Fibroblast of the aortic adventitia (primary cell): ENCODE data around the gene CAMTA1. TPM values are rescaled to one million over a fixed set of nuclear protein-coding genes. Genes with fewer than 3 reads are reported as not detected.

Experiments used
- DNase-seq: peaks from one replicate; pipeline ENCODE4 v3.0.0-alpha.2; 2010; ENCODE audit warnings: low read depth
- H3K4me3 ChIP-seq: 2 replicates; pipeline ENCODE4 v1.5.1; 2011; ENCODE audit warnings: low read depth, mild to moderate bottlenecking, control low read depth, low read length, moderate library complexity
- total RNA-seq: library from RNA; depleted of rRNA; stranded (reverse); fragments of >200 nt; gene quantifications from 2 replicates; pipeline ENCODE4 v1.2.3, GENCODE V29; 2012; ENCODE audit warnings: low replicate concordance
- TF ChIP-seq, protein P1 (sequence below): IDR thresholded peaks from 2 replicates; pipeline ENCODE4 v1.5.1; 2011; ENCODE audit warnings: mild to moderate bottlenecking, low read length, control low read depth, inconsistent platforms; ENCODE audit not compliant: insufficient read depth

Gene CAMTA1
- total RNA-seq, 1 donor: 91.9 TPM

DNA sequence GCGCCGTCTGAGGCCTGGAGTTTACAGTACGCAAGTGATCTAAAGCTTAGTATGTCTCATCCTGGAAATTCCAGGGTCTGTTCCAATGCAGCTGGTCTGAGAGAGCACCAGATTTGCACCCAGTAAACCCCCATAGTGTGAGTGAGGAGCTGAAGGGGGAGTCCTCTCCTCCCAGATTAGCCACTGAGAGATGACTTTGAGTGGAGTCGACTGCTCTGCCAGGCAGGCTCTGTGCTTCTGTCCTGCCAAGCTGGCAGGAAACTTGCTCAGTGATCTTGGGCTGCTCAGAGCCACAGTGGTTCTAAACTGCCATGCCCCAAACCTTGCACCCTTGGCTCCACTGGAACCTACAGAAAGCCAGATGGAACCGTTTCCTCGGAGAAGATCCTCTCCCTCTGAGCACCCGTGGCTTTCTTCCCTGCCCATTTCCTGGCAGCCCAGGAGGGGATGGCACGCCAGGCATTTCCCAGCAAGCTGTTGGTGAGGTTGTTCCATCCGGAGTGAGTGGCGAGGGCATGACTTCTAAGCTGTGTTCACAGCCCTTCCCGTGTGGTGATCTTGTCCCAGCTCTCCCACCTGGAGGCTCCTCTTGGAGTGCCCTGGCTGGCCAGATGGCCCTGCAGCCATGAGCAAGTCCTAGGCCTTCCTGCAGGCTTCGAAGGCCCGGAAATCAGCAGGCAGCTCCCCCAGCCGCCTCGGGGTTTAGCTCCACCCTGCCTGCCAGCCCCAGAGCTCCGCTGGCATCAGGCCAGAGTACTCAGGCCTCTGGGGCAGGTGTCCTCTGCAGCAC, 859.9 kb downstream of the CAMTA1 start:
- H3K4me3 ChIP-seq: no peak overlapping the region
- TF ChIP-seq, protein P1, sequence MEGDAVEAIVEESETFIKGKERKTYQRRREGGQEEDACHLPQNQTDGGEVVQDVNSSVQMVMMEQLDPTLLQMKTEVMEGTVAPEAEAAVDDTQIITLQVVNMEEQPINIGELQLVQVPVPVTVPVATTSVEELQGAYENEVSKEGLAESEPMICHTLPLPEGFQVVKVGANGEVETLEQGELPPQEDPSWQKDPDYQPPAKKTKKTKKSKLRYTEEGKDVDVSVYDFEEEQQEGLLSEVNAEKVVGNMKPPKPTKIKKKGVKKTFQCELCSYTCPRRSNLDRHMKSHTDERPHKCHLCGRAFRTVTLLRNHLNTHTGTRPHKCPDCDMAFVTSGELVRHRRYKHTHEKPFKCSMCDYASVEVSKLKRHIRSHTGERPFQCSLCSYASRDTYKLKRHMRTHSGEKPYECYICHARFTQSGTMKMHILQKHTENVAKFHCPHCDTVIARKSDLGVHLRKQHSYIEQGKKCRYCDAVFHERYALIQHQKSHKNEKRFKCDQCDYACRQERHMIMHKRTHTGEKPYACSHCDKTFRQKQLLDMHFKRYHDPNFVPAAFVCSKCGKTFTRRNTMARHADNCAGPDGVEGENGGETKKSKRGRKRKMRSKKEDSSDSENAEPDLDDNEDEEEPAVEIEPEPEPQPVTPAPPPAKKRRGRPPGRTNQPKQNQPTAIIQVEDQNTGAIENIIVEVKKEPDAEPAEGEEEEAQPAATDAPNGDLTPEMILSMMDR: no peak
- DNase-seq: no peak

DNA sequence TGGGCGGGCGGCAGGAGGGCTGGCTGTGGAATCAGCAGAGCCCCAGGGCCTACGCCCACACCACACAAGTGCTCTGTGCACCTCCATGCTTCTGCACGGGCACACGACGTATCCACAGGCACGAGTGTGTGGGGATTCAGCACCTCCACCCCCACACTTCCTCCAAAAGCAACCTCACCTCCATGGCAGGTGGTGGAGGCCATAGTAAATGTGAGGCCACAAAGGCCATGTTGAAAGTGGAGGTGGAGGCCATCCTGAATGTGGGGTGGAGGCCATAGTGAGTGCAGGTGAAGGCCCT, 860.4 kb downstream of the CAMTA1 start:
- DNase-seq: no peak
- TF ChIP-seq, protein P1: no peak
- no peak overlapping the region for H3K4me3 ChIP-seq

DNA sequence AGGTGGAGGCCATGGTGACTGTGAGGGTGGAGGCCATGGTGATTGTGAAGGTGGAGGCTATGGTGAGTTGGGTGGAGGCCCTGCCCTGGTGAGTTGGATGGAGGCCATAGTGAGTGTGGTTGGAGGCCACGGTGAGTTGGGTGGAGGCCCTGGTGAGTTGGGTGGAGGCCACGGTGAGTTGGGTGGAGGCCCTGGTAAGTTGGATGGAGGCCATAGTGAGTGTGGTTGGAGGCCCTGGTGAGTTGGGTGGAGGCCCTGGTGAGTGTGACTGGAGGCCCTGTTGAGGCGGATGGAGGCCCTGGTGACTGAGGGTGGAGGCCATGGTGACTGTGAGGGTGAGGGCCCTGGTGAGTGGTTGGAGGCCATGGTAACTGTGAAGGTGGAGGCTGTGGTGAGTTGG, 860.9 kb downstream of the CAMTA1 start:
- TF ChIP-seq, protein P1: no peak
- H3K4me3 ChIP-seq: no peak overlapping the region
- no peak for DNase-seq

DNA sequence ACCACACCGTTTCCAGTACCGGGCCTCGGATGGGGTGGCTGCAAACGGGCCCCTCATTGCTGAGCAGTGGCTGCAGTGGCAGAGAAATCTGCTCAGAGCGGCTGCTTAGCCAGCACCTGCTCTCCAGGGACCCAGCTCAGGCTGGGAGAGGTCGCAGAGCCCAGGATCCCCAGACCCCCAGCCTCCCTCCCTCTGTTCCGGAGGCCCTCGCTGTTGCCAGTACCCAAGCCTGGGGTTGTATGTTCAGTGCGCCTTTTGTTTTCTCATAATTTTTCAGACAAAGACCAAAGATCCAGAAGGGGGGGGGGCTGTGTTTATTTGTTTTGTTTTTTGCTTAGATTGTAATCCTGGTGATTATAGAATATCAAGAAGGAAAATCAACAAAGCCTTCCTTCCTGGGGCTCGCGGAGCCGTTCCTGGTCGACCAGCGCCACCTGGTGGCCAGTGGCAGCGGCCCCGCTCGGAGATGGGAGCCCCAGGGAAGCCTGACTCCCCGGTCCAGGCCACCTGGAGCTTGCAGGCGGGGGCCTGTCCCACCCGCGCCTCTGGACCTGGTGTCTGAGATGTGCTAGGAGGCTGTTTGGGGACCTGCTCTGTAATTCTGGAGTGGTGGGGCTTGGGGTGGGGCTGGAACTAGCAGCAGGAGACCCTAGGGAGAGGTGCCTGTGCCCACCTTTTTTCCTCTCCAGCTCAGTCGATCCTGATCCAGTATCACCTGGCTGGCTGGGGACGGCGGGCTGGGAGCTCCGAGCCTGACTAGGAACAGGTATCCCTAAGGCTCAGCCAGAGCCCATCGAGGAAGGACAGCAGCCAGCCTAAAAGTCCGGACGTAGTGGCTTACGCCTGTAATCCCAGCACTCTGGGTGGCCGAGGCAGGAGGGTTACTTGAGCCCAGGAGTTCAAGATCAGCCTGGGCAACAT, 862.0 kb downstream of the CAMTA1 start:
- H3K4me3 ChIP-seq: no peak overlapping the region
- DNase-seq: peak; percentile 42
- TF ChIP-seq, protein P1: peak; percentile 91

DNA sequence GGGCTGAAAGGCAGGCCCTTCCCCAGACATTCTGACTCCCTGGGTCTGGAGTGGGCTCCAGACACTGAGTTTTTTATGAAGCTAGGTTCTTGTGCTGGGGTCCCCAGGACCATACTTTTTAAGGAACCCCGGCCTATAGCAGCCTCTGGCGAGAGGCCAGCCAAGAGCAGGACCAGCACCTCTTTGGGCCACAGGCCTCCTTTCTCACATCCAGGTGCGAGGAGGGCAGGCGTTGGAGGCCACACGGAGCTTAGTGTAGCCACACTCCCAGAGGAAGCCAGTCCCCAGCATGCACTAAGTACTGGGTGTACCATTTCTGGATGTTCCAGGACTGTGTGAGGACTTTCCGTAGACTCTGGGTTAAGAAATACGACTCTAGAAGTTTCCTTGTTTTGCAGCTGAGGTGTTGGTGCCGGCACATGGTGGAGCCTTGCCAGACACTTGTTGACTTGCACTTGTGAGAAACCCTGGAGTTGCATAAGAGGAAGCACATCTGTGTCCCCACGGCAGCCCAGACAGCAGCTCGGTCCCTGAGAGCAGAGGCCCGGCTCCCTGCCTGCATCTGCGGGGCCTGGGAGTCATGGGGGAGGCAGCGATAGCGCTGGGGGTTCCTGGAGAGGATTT, 863.6 kb downstream of the CAMTA1 start:
- no peak for DNase-seq
- TF ChIP-seq, protein P1: no peak
- no peak overlapping the region for H3K4me3 ChIP-seq

DNA sequence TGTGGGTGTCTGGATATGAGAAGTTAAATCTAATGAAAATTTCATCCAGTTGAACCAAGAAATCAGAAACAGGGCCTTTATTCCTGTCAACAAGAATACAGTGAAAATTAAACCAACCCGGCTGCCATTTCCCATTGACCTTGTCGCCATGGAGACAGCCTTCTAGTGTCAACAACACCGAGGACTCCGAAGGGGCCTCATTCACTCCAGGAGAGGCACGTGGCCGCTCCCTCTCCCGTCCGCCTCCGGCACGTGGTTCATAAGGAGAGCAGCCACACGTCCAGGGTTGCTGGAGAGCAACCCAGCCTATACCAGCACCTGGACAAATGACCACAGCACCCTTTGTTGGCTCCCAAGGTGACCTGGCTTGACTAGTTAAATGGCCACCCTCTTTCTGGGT, 865.5 kb downstream of the CAMTA1 start:
- no peak overlapping the region for H3K4me3 ChIP-seq
- no peak for DNase-seq
- TF ChIP-seq, protein P1: no peak
